Ramos (cell line): Measurements from ENCODE around the gene HMCN1.

Experiments
- in situ Hi-C: fragments of 300-500 bp; cut with MboI; formaldehyde crosslinking; loops from one replicate; pipeline ENCODE4 v1.14.3; 2022; ENCODE audit warnings: low sequenced_read_pairs; ENCODE audit not compliant: unreplicated experiment

The HMCN1 gene

DNA sequence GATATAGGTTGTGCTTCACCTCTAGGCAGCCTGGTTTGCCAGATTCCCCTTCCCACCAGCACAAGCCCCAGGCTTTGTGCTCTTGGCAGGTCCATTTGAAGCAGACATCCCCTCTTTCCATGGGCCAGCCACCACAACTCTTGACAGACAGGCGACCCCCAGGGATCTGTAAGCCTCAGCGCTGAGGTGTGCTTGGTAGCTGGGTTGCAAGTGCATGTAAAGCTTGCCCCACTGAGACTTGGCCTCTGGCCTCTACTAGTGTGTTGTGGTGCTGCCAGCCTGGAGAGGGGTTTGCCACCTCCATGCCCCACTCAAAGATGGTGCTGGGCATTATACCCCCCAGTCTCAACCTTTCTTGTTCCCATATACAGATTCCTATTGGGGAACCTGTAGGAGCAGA lies 103.9 kb downstream of the HMCN1 start:
- in situ Hi-C loops = no loop called here

DNA sequence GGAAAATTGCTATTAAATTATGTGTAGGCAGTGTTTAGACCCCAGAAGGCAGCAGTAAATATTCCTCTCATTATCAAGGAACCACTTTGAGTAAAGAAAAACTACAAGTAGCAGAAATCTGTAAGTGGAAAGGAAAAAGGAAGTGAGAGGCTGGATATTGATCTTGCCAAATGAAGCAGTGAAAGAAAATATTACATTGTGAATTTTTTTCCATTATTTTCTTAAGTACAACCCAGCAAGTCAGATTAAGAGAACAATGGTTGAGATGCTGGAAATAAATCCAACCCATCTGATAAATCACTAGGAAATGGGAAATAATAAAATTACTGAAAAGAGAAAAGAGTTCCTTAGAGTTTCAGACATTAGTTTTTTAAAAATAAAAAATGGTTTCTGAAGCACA lies 106.7 kb downstream of the HMCN1 start:
- in situ Hi-C loops = no loop called here

DNA sequence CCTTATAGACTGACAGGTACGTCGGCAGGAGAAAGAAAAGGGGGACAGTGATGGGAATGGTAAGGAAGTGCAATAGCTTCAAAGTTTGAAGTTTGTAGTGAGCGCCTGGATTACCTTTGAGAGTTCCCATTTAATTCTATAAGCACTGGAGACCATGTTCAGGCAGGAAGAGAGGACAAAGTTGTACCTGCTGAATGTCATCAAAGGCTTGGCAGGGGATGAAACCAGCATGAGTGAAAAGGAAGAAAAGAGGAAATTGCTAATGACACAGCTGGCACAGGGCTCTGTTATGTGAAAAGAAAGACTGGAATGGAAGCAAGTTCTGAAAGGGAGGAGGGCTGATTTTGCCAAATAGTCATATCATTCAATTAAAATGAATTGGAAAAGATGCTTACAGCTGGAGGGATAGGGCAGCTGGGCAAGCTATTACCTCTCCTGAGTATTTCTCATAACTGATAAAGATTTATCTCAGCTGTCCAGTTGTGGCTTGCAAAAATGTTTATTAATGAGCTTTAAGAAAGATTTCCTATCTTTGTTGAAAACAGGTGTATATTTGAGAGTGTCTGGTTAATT lies 109.2 kb downstream of the HMCN1 start:
- in situ Hi-C loops = no loop called here

DNA sequence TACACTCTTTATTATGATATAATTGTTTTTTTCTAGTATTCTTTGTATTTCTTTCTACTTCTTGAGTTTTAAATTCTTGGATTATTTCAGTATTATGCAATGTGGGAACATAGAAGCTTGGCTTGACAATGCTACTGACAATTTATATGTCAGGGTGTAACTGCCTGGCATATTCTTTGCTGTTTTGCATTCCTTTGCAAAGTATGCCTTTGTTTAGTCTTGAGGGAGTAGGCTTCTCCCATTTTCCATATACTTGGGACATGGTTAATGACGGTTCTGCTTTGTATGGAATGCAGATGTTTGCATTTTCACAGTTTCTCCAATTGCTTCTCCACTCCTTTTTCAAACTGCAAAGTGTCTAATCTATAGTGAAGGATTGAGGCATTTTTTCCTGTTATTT lies 109.8 kb downstream of the HMCN1 start:
- in situ Hi-C loops = no loop called here

DNA sequence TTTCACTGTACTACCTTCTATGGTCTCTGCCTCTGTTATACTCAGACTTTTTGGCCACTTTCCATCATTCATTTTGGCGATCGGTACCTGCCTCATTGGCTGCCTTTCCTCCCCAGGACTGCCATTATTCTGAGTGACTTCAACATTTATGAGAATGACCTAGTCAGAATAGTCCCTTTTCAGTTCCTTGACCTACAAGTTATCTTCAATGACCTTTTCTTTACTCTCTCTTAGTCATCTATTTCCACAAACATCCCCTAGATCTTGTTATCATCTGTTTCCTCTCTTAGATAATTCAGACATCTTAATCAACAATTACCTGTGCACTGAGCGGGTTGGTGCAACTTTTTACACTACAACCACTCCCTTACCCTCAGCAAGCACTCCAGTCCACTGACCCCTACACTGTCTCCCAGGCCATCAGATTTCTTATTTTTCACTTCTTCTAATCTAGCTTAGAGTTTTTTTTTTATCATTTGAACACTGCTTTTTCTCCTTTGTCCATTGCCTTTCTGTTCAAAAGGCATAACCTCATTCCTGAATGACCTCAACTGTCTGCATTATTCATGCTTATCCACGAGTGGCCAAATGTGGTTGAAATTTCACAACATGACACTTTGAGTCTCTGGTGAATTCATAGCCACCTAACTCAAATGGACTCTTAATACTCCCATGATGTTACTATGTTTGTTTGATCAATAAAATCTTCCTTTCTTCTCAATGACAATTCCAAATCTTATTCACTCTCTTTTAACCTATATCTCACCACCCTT lies 112.7 kb downstream of the HMCN1 start:
- in situ Hi-C loops = no loop called here

DNA sequence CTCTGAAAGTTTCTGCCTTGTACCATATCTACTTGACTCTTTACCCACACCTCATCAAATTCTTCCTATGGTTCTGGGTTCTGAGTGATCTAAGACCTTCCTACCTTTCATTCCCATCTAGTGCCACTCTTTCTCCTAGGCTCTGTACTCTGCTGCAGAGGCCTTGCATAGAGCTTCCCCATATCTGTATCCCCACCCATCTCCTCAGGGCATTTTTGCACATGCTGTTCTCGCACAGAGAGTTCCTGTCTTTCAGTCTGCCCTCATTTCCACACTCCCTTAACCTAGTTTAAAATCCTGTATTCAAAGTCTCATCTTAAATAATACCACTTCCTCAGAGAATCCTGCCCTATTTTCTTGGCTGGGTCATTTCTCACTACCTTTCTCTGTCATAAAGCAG lies 114.8 kb downstream of the HMCN1 start:
- in situ Hi-C loops = no loop called here

DNA sequence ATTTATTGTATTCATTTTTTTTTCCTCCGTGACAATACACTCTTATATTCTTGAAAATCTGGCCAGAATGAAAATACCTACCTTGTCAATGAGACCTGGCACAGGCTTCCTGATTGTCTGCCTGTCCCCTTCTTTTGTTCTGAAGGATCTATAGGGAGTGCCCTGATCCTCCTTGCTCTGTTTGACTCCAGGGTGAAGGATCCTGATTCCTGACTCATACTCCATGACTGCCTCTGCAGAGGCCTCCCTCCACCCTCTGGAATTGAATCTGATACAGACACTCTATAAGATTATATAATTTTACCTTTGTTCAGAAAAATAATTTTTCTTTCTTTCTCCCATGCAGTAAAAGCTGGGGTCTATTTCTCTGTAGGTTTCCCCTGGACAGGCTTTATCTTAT lies 116.2 kb downstream of the HMCN1 start:
- in situ Hi-C loops = no loop called here

DNA sequence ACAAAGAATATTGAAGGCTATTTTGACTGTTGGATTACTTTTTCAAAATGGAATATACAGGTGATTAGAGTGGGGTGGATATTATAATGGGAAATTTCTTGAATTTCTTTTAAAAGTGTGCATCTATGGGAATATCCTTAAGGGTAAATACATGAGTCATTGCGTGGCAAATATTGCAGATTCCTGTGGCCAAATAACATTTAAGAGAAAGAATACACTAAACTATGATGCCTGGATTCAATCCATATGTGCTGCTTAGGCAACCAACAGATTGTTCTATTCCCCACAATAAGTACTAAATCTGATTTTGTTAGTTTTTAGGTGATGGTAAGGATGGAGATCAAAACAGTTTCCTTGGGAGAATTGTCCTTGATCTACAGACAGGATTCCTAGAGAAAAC lies 119.5 kb downstream of the HMCN1 start:
- in situ Hi-C loops = no loop called here

DNA sequence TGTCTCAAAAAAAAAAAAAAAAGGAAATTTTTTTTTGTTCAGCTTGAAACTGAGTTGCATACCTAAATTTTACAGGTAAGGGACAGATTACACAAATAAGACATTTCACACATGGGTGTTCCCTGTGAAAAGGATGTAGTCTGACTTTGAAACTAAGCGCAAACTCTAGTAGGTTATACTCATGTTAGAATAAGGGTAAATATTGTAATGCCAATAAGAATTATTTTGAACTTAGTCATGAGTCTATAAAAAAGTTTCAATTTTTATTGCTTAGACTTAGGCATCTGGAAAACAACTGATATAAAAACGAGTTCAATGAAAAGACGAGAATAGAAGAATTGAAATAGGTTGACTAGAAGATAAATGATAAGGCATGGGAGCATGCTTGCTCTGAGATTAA lies 122.3 kb downstream of the HMCN1 start:
- in situ Hi-C loops = no loop called here

DNA sequence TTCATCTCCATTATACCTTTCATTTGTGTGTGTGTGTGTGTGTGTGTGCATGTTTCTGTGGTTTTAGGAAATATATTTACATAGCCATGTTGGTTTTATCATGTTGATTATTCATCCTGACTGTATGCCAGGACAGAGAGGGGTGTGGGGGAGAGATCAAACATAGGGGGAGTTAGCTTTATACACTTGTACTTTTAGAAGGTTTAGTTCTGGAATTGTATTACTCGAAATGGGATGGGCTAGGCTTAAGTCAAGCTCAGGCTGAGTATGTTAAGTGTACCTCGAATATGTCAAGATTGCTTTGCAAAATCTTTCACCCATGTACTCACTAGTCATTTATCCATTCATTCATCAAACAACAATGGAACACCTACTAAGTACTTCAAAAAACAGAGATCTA lies 123.3 kb downstream of the HMCN1 start:
- in situ Hi-C loops = no loop called here

DNA sequence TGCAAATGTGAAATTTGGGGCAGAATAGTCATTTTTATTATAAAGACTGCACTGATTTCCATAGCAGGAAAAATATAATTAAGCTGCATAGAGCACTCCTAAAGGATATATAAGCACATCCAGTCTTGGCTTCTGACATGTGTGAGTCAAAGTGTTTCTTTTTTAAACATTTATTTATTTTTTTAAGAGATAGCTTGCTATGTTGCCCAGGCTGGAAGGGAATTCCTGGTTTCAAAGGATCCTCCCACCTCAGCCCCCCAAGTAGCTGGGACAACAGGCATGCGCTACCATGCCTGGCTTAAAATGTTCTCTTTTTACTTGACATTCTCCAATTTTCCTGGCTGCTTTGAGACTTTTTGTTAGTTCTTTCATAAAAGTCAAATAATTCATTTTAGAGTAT lies 126.1 kb downstream of the HMCN1 start:
- in situ Hi-C loops = no loop called here

DNA sequence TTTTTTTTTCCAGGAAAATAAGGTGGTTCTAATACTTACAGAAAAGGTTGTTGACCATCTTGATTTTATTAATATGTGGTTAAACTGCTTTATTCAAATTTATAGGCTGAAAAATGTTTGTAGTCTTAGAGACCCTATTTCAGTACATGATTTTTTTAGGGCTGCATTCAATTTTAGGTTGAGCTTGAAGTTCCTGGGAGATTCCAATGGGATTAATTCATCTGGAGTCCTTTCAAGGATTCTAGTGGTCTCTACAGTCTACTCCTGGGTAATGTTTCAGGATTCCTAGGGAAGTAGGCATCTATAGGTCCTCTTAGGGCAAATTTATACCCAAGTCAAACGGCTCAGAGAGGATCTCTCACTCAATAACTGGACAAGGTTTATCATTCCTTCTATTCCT lies 126.7 kb downstream of the HMCN1 start:
- in situ Hi-C loops = no loop called here

DNA sequence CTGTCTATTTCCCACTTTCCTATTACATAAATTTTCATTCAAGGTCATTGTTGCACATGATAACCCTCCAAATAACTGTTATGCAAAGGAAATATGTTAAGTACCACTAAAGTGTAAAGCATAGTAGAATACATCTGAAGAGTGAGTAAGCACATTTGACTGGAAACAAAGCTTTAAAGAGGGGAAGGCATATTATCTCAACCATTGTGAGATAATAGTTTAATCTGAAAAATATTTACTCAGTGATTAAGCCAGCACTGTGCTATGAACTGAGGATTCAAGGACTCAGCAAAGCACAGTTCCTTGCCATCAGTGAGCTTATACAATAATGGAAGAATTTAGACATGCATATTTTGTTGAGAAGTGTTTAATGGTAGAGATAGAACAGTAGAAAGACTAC lies 127.4 kb downstream of the HMCN1 start:
- in situ Hi-C loops = no loop called here

DNA sequence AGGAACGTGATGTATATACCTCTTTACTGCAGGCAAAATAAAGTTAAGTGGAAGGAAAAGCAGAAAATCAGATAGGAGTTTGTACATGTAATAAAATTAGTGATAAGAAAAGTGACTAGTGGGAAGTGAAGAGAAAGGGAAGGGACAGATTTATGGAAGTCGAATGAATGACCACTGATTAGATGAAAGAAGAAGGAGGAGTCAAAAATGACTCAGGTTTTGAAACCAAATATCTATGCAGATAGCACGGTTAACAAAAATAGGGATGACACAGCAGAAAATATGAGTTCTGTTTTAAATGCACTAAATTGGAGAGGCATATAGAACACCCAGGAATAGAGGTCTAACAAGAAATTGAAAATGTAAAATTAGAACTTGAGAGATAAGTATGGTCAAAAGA lies 128.0 kb downstream of the HMCN1 start:
- in situ Hi-C loops = no loop called here

DNA sequence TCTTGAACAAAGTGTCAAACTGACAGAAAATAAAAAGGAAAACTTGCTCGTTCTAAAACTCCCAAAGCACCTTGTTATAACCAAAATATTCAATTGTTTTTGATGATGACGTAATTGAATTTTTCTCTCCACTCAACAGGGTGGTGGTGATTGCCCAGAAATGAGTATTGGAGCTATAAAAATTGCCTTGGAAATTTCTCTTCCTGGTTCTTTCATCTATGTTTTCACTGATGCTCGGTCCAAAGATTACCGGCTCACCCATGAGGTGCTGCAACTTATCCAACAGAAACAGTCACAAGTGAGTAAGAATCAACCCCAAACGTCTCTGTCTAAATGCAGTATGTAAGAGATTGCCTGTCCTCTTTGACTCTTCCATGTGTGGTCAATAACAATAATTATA lies 130.1 kb downstream of the HMCN1 start:
- in situ Hi-C loops = no loop called here

DNA sequence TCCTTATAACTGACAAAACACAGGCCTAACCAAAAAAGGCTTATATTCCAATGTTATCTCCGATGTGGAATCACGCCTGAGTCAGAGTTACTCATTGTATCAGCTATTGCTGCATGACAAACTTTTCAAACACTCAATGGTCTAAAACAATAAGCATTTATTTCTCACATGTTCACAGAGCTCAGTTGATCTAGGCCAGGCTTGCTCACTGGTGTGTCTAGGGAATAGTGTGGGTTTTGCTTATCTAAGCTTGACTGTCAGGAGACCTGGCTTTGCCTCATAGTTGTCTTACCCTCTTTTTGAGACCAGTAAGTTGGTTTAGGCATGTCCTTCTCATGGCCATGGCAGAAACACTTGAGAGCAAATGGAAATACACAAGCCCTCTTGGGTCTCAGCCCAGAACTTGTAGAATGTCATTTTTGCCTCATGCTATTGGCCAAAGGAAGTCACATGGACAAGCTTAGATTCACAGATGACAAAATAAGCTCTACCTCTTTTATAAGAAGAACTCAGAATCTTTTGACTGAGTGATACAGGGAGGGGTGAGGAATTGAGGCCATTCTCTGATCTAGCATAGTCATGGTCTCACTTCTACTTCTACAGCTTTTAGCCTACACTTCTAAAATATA lies 130.8 kb downstream of the HMCN1 start:
- in situ Hi-C loops = no loop called here

DNA sequence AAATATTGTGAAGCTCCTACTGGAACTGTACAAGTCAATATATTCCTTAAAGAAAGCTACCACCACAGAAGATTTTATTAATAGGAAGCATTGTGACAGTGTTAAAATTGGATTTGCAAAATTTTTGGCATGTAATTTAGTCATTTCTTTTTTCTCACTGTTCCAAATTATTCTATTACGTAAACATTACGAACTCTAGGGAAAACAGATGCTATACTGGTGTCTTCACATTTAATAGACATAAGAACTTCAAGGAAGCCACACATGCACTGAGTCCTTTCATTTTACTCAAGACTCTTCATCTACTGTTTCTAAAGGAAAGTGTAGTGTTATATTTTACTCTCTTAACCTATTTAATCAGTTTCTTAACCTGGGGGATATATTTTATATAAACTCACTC lies 135.4 kb downstream of the HMCN1 start:
- in situ Hi-C loops = no loop called here

DNA sequence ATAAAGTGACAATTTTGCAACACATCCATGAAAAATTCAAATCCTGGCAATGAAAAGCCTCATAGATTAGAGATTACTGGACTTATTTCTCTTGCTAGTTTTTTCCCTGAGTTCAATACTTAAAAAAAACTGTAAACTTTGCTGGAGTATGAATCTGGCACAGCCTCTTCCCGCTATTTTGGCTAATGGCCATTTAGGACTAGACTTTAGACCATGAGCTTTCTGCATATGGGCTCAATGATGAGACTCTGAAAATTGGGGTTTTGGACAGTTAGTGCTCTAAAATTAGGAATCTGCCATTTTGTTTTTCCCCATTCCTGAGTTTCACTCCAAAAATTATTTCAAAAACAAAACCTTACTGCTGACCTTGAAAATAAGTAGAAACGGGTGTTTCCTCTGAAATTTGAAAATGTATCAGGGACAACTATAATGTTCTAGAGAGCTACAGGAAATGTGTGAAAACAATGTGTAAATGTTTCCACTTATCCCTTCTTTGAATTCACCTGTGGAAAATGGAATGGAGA lies 137.5 kb downstream of the HMCN1 start:
- in situ Hi-C loops = no loop called here

DNA sequence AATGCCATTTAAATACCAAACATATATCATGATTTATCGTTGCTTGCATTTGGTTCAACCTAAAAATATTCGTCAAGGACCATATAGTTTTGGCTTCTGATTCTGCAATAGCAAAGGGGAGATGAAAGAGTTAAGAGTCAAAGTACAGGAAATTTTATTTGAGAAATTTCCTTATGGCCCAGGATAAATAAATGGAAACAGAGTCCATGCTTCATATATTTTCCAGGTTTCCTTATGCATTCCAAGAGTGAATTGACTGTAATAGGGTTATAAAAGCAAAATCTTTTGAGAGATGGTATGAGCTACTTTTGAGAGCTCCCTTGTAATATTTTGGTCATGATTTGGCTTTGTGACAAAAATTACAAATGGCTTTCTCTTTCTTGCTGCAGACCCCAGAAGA lies 140.1 kb downstream of the HMCN1 start:
- in situ Hi-C loops = no loop called here

DNA sequence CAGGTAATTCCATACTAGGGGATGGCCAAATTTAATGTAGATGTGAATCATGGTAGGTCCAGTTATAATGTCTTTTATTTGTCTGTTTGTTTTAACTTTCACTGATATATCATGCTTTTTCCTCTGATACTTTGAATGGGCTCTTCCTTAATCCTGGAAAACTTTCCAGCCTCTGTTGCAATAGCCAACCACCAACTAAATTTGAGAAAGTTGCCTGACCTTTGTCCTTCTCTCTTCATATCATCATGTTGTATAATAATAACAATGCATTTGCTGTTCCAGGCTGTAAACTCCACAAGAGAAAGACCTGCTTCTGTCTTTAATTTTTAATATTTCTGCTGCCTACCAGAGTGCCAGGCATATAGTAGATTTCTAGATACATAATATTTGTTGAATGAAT lies 146.1 kb downstream of the HMCN1 start:
- in situ Hi-C loops = no loop called here

DNA sequence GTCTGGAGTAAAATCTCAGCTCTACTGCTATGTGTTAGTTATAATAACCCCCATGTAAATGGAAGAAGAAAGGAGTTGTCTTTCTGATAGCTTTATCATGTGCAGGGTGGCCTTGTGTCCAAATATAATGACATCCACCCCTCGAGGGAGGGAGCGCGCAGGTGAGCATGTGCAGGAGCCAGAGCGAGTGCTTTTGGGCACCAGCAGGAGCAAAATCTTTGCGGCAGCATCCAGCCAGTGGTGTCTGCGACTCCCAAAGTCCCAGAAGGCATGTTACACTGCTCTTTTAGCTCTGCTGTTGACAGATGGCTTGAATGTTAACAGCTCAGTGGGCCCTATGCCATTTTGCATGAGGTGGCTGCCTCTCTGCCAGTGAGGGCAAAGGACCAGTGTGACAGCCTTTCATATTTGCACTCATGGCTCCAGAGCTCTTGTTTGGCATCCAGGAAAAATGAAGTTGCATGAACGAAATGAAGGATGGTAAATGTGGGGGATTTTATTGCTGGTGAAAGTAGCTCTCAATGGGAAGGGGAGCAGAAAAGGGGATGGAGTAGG lies 146.7 kb downstream of the HMCN1 start:
- in situ Hi-C loops = no loop called here
